Astrocyte (in vitro differentiated cells and primary cell): ENCODE measurements around the gene IGSF6. TPM values are rescaled to one million over a fixed set of nuclear protein-coding genes. Genes with fewer than 3 reads are reported as not detected.

Source experiments
- DNase-seq: peaks from one replicate; pipeline ENCODE4 v3.0.0-alpha.2; 2010; ENCODE audit warnings: low read depth
- FAIRE-seq: peaks from 2 replicates; lab custom pipeline; 2011; peaks lifted over from hg19 to GRCh38; lab: Jason Lieb, UNC
- H2AFZ ChIP-seq: 2 replicates; pipeline ENCODE4 v1.6.0; 2012; ENCODE audit warnings: low read depth, low read length, inconsistent platforms
- H3K27ac ChIP-seq: 2 replicates; pipeline ENCODE4 v1.5.1; 2011; ENCODE audit warnings: low read depth, low read length, inconsistent platforms
- H3K27me3 ChIP-seq: 2 replicates; pipeline ENCODE4 v1.6.0; 2011; ENCODE audit warnings: low read length, inconsistent platforms; ENCODE audit not compliant: insufficient read depth
- H3K36me3 ChIP-seq: 2 replicates; pipeline ENCODE4 v1.5.1; 2011; ENCODE audit warnings: low read length, inconsistent platforms; ENCODE audit not compliant: insufficient read depth
- H3K4me1 ChIP-seq: 2 replicates; pipeline ENCODE4 v1.5.1; 2011; ENCODE audit warnings: low read length, inconsistent platforms; ENCODE audit not compliant: insufficient read depth
- H3K4me2 ChIP-seq: 2 replicates; pipeline ENCODE4 v1.6.0; 2012; ENCODE audit warnings: low read length, inconsistent platforms
- H3K4me3 ChIP-seq: 2 replicates; pipeline ENCODE4 v1.5.1; 2011; ENCODE audit warnings: low read depth, mild to moderate bottlenecking, low read length, inconsistent platforms; ENCODE audit not compliant: insufficient read depth
- H3K79me2 ChIP-seq: 2 replicates; pipeline ENCODE4 v1.6.0; 2012; ENCODE audit warnings: mild to moderate bottlenecking, low read length, inconsistent platforms; ENCODE audit not compliant: insufficient read depth
- H3K9ac ChIP-seq: 2 replicates; pipeline ENCODE4 v1.6.0; 2012; ENCODE audit warnings: mild to moderate bottlenecking, low read length, inconsistent platforms
- H3K9me3 ChIP-seq: 2 replicates; pipeline ENCODE4 v1.5.1; 2012; ENCODE audit warnings: low read depth, mild to moderate bottlenecking, low read length, inconsistent platforms; ENCODE audit not compliant: insufficient read depth
- H4K20me1 ChIP-seq: 2 replicates; pipeline ENCODE4 v1.6.0; 2012; ENCODE audit warnings: low read length, inconsistent platforms; ENCODE audit not compliant: insufficient read depth
- H3K27ac Mint-ChIP-seq: one replicate; pipeline ENCODE4 v1.8.0; 2021; ENCODE audit warnings: mild to moderate bottlenecking, mixed read lengths; ENCODE audit not compliant: unreplicated experiment
- H3K27me3 Mint-ChIP-seq: one replicate; pipeline ENCODE4 v1.8.0; 2021; ENCODE audit warnings: low read depth, mixed read lengths; ENCODE audit not compliant: unreplicated experiment
- H3K36me3 Mint-ChIP-seq: one replicate; pipeline ENCODE4 v1.8.0; 2021; ENCODE audit warnings: low read depth, mixed read lengths; ENCODE audit not compliant: unreplicated experiment
- H3K4me1 Mint-ChIP-seq: one replicate; pipeline ENCODE4 v1.8.0; 2021; ENCODE audit warnings: low read depth, mixed read lengths; ENCODE audit not compliant: unreplicated experiment
- H3K4me3 Mint-ChIP-seq: one replicate; pipeline ENCODE4 v1.8.0; 2021; ENCODE audit warnings: mild to moderate bottlenecking, moderate library complexity, mixed read lengths; ENCODE audit not compliant: unreplicated experiment
- H3K9me3 Mint-ChIP-seq: one replicate; pipeline ENCODE4 v1.8.0; 2021; ENCODE audit warnings: mild to moderate bottlenecking, mixed read lengths; ENCODE audit not compliant: unreplicated experiment
- EZH2 ChIP-seq: IDR thresholded peaks from 2 replicates; pipeline ENCODE4 v1.6.1; 2012; ENCODE audit warnings: mild to moderate bottlenecking, low read length, inconsistent platforms; ENCODE audit not compliant: insufficient read depth
- total RNA-seq: library from RNA; stranded (reverse); gene quantifications from 2 replicates; pipeline ENCODE4 v1.2.1, GENCODE V29; 2021
- TF ChIP-seq, protein P1 (sequence below): IDR thresholded peaks from 2 replicates; pipeline ENCODE4 v1.5.1; 2011; ENCODE audit warnings: low read depth, mild to moderate bottlenecking, inconsistent platforms, low read length, moderate library complexity; ENCODE audit not compliant: insufficient read depth

IGSF6 gene
- total RNA-seq, 1 donor from 2014 or later, result not detected

DNA sequence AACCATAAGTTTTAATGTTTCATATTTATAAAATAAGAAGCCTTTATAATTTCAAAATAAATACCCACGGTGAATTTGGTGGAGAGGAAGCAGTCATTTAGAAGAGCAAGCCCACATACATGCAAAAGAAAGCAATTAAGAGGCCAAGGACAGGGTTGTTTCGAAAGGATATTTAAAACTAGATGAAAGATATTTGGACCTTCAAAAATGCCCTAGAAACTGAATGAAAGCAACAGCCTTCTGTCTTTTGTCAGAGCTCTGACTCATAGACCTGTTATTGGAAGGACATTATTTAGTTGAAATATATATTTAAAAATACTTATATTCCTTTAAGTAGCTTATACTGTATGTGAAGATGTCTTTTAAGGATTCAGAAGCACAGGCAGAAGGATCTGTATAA lies 61.6 kb downstream of the IGSF6 start:
- no peak for TF ChIP-seq EZH2
- TF ChIP-seq, protein P1, sequence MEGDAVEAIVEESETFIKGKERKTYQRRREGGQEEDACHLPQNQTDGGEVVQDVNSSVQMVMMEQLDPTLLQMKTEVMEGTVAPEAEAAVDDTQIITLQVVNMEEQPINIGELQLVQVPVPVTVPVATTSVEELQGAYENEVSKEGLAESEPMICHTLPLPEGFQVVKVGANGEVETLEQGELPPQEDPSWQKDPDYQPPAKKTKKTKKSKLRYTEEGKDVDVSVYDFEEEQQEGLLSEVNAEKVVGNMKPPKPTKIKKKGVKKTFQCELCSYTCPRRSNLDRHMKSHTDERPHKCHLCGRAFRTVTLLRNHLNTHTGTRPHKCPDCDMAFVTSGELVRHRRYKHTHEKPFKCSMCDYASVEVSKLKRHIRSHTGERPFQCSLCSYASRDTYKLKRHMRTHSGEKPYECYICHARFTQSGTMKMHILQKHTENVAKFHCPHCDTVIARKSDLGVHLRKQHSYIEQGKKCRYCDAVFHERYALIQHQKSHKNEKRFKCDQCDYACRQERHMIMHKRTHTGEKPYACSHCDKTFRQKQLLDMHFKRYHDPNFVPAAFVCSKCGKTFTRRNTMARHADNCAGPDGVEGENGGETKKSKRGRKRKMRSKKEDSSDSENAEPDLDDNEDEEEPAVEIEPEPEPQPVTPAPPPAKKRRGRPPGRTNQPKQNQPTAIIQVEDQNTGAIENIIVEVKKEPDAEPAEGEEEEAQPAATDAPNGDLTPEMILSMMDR, result no peak
- no peaks in the 10 kb centered on the region for H3K9me3 Mint-ChIP-seq
- Histone ChIP-seq H3K4me2 (no peak overlapping the region), H3K4me3 (no peak overlapping the region), H3K79me2 (no peaks in the 10 kb centered on the region), H2AFZ (no peak overlapping the region), H3K36me3 (no peaks in the 10 kb centered on the region), H3K27ac (no peak overlapping the region), H3K9ac (no peak overlapping the region), H3K4me1 (no peaks in the 10 kb centered on the region), H3K9me3 (no peaks in the 10 kb centered on the region), H4K20me1 (no peaks in the 10 kb centered on the region), H3K27me3 (no peaks in the 10 kb centered on the region)
- no peak overlapping the region for H3K27ac Mint-ChIP-seq
- H3K27me3 Mint-ChIP-seq, result no peaks in the 10 kb centered on the region
- H3K4me1 Mint-ChIP-seq, result peaks cover 4% of the 10 kb centered on the region
- no peaks in the 10 kb centered on the region for H3K36me3 Mint-ChIP-seq
- DNase-seq, result no peak
- no peak for FAIRE-seq
- no peak overlapping the region for H3K4me3 Mint-ChIP-seq

DNA sequence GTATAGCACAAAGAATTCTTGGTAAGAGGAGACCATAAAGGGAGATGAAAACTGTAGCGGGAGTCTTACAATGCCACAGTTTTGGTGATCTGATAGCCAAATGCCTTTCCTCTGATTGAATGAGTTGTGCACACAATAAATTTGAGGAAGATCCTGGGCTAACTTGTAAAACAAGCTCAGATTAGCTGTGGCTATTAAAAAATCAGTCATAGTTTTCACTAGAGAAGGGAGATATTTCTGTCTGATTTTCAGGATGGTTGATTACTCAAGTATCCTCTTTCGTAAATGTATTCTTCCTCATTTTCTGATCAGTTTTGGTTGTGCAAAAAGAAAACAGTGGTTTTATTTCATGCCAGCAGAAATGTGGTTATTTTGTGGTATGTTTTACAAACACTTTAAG lies 62.1 kb downstream of the IGSF6 start:
- Histone ChIP-seq H3K4me2 (no peak overlapping the region), H3K9ac (no peak overlapping the region), H3K27ac (no peak overlapping the region), H3K9me3 (no peaks in the 10 kb centered on the region), H3K4me1 (no peaks in the 10 kb centered on the region), H4K20me1 (no peaks in the 10 kb centered on the region), H3K79me2 (no peaks in the 10 kb centered on the region), H3K36me3 (no peaks in the 10 kb centered on the region), H3K27me3 (no peaks in the 10 kb centered on the region), H3K4me3 (no peak overlapping the region), H2AFZ (no peak overlapping the region)
- Mint-ChIP-seq H3K27me3 (no peaks in the 10 kb centered on the region), H3K4me1 (peaks cover 4% of the 10 kb centered on the region), H3K4me3 (no peak overlapping the region), H3K36me3 (no peaks in the 10 kb centered on the region), H3K9me3 (no peaks in the 10 kb centered on the region), H3K27ac (no peak overlapping the region)
- no peak for DNase-seq
- no peak for FAIRE-seq
- TF ChIP-seq, protein P1, result no peak
- TF ChIP-seq EZH2, result no peak

DNA sequence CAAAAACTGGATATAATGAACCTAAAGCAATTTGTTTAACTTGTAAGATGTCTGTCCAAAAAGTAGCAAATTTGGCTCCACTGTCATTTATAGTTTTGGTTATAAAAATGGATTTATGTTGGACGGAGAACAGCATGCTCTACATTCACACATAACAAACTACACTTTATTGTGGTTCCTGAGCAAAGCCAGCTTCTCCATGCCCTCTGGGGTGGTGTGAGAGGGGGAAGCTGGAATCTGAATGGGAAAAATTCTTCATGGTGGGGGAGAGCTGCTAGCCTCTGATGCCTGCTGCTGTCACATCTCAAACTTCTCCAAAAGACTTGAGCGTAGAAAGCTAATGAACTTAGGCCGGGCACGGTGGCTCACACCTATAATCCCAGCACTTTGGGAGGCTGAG lies 62.9 kb downstream of the IGSF6 start:
- Mint-ChIP-seq H3K36me3 (no peaks in the 10 kb centered on the region), H3K4me3 (no peak overlapping the region), H3K4me1 (peaks cover 4% of the 10 kb centered on the region), H3K27me3 (no peaks in the 10 kb centered on the region), H3K9me3 (no peaks in the 10 kb centered on the region), H3K27ac (no peak overlapping the region)
- TF ChIP-seq, protein P1, result no peak
- TF ChIP-seq EZH2, result no peak
- Histone ChIP-seq H3K4me2 (no peak overlapping the region), H3K9ac (no peak overlapping the region), H3K9me3 (no peaks in the 10 kb centered on the region), H3K36me3 (no peaks in the 10 kb centered on the region), H3K4me1 (no peaks in the 10 kb centered on the region), H3K79me2 (no peaks in the 10 kb centered on the region), H2AFZ (no peak overlapping the region), H4K20me1 (no peaks in the 10 kb centered on the region), H3K27me3 (no peaks in the 10 kb centered on the region), H3K27ac (no peak overlapping the region), H3K4me3 (no peak overlapping the region)
- DNase-seq (no peak), FAIRE-seq (no peak)

Other genes with a start within 250 kb of the IGSF6 start
- gene METTL9, start 53.0 kb downstream of the IGSF6 start, total RNA-seq, result 86.6 and 88.1 TPM in 2 replicates
- 0.11 TPM in 1 of 2 replicates, not detected in the other for gene OTOA, start 11.4 kb upstream of the IGSF6 start, total RNA-seq
- gene NPIPB4, start 205.1 kb upstream of the IGSF6 start, total RNA-seq, result 98.2 and 118 TPM in 2 replicates